Measurements from ENCODE around the gene PLCB1.
"Not testable (repeated sequence)": the region's sequence is repeated elsewhere in the genome, so short reads cannot be mapped to it uniquely, and the experiment has no call there.

The PLCB1 gene

DNA sequence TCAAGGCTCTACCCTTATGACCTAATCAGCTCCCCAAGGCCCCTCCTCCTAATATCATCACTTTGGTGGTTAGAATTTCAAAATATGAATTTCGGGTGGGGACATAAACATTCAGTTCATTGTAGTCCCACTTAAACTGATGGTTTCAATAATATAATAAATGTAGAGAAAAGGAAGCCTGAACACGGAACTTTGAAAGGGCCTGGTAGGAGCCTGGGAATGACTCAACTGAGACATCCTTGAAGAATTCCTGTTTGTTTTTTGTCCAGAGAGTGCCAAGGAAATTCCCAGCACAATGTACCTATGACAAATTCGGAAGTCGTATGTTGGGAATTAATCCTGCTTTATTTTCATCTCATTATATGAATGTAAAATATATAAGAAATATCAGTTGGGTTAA is 457.9 kb downstream of the PLCB1 start:
- no peak for FAIRE-seq
- no peak for DNase-seq (ENCODE audit: insufficient read length)
- TF ChIP-seq TAF1 (IDR thresholded peaks at IDR 0.05; ENCODE audit: borderline replicate concordance, low read depth, low read length) (no peak), POLR2AphosphoS5 (IDR thresholded peaks at IDR 0.05; ENCODE audit: low read depth, low read length) (no peak), POLR2A (IDR thresholded peaks at IDR 0.05; ENCODE audit: low read depth, low read length) (no peak)

DNA sequence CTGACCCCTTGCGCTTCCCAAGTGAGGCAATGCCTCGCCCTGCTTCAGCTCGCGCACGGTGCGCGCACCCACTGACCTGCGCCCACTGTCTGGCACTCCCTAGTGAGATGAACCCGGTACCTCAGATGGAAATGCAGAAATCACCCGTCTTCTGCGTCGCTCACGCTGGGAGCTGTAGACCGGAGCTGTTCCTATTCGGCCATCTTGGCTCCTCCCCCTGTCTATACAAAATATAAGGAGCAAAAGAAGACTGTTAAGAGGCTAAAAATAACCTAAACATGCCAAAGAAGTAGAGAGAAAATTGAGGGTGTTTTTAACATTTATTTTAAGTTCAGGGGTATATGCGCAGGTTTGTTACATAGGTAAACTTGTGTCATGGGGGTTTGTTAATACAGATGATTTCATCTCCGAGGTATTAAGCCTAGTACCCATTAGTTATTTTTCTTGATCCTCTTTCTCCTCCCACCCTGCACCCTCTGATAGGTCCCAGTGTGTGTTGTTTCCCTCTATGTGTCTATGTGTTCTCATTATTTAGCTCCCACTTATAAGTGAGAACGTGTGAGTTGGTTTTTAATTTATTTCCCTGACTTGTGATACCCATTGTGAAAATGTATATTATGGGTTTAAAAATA is 469.0 kb downstream of the PLCB1 start:
- FAIRE-seq; DNase-seq (ENCODE audit: insufficient read length): not testable (repeated sequence)

DNA sequence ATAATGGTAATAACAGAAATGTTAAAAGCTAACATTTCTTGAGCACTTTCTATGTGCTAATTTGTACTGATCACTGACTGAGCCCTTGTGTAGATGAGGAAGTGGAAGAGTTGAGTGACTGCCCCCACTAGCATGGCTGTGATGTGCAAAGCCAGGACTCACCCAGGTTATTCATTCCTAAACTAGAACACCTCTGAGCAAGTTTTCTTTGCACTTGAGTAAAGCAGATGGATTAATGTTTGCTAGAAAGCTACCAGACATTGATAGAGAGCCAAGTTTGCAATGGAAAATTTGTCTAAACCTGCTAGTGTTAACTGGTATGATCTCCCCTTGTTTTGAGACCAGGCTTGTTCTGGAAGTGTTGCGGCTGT is 469.5 kb downstream of the PLCB1 start:
- DNase-seq (ENCODE audit: insufficient read length), result no peak
- TF ChIP-seq POLR2A (IDR thresholded peaks at IDR 0.05; ENCODE audit: low read depth, low read length) (no peak), POLR2AphosphoS5 (IDR thresholded peaks at IDR 0.05; ENCODE audit: low read depth, low read length) (no peak), TAF1 (IDR thresholded peaks at IDR 0.05; ENCODE audit: borderline replicate concordance, low read depth, low read length) (no peak)
- FAIRE-seq, result no peak

DNA sequence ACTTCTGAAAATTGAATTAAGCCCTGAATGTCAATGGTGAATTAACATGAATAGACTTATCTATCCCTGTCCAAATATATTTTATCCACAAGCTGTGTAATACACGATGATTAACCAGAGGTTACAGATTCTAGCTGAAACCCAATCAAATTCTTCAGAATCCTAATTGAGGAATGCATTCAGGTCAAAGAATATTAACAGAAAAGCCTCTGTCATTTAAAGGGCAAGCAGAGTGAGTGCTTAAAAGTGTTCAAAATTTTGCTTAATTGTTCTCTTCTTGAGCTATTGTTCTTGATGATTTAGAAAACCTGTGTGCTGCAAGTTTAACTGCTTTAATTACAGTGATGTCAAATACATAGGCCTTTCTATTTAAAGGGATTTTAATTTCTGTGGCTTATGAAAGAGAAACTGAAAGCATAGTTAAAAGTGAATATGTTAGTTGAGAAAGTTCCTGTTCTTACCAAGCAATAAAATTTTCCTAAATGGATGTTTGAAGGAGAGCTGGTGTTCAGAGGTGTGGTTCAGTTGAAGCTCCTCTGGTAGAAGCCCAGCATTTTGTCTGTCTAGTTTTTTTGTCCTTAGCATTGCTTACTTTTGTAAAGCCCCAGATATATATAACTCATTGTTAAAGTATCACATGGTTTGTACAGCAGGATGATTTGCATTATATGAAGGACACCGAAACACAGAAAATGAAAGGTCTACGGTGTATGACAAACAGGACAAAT is 470.5 kb downstream of the PLCB1 start:
- FAIRE-seq (peak; percentile 63), DNase-seq (ENCODE audit: insufficient read length) (no peak)
- no peak for TF ChIP-seq POLR2A (IDR thresholded peaks at IDR 0.05; ENCODE audit: low read depth, low read length)
- no peak for TF ChIP-seq TAF1 (IDR thresholded peaks at IDR 0.05; ENCODE audit: borderline replicate concordance, low read depth, low read length)
- no peak for TF ChIP-seq POLR2AphosphoS5 (IDR thresholded peaks at IDR 0.05; ENCODE audit: low read depth, low read length)

DNA sequence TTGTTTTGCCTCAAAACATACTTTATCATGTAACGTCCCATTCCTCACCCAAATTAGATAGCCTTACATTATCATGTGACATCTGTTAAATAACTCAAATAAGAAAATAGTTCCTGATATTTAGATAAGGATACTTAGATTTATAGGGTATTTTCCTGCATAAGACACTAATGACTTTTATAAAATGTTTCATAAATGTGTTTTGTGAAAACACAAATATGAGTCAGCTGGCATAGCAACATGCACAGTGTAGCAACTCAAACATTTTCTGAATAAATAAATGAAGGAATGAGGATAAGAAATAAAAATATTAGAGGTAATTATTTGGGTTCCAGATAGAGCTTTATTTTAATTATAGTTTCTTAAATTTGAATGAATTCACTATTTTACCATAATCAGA is 476.4 kb downstream of the PLCB1 start:
- FAIRE-seq (no peak), DNase-seq (ENCODE audit: insufficient read length) (no peak)
- no peak for TF ChIP-seq POLR2AphosphoS5 (IDR thresholded peaks at IDR 0.05; ENCODE audit: low read depth, low read length)
- TF ChIP-seq POLR2A (IDR thresholded peaks at IDR 0.05; ENCODE audit: low read depth, low read length), result no peak

DNA sequence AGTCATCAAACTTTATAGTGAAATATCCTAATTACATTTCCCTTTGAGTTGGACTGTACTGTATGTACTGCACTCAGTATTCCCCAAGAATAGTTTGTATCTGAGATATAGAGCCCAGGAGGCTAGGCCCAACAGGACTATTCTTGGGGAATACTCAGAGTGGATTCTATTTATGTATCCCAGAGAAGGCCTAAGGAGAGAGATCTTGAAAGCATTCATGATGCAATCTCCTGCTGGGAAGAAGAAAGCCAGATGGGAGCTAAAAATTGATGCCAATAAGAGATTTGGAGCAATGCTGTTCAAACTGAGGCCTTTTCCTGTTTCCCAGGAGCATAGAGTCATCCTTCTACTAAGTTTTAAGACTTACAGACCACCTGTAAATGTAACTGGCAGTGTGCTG is 484.7 kb downstream of the PLCB1 start:
- TF ChIP-seq TAF1 (IDR thresholded peaks at IDR 0.05; ENCODE audit: borderline replicate concordance, low read depth, low read length), result no peak
- TF ChIP-seq POLR2A (IDR thresholded peaks at IDR 0.05; ENCODE audit: low read depth, low read length), result no peak
- TF ChIP-seq POLR2AphosphoS5 (IDR thresholded peaks at IDR 0.05; ENCODE audit: low read depth, low read length), result no peak
- no peak for DNase-seq (ENCODE audit: insufficient read length)
- no peak for FAIRE-seq

DNA sequence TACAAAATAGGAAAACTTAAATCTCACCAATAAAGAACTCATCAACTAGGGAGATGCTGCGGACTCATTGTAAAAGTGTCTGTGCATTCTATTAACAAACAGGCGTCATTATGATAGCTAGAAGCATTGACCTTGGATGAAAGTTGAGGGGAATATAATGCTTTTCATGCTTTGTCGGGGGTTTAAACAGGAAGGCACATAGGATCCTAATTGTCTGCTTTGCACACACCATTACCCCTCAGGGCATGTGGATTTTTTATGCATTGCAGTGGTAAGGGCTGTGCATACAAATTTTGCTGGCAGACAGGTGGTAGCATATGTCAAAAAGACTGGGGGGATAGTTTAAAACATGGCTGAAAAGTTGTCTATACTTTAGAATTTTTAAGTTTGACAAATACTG is 488.9 kb downstream of the PLCB1 start:
- FAIRE-seq, result no peak
- DNase-seq (ENCODE audit: insufficient read length), result no peak
- TF ChIP-seq TAF1 (IDR thresholded peaks at IDR 0.05; ENCODE audit: borderline replicate concordance, low read depth, low read length) (no peak), POLR2A (IDR thresholded peaks at IDR 0.05; ENCODE audit: low read depth, low read length) (no peak), POLR2AphosphoS5 (IDR thresholded peaks at IDR 0.05; ENCODE audit: low read depth, low read length) (no peak)

DNA sequence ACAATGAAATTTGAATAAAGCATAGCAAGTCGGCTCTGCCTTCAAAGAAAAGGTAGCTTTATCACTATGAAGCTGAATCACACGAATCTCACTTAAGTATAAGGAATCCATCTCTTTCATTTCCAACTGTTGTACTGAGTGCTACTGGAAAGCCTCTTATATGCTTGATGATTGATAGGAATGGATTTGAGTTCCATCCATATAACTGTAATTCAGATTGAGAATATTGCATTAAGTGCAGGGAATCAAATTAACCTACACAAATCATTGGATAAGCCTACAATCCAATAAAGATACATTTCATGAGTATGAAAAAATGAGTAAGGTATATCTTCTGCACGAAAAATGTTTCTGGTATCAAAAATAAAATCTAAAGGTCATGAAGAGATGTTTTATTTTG is 492.0 kb downstream of the PLCB1 start:
- TF ChIP-seq POLR2AphosphoS5 (IDR thresholded peaks at IDR 0.05; ENCODE audit: low read depth, low read length) (no peak), TAF1 (IDR thresholded peaks at IDR 0.05; ENCODE audit: borderline replicate concordance, low read depth, low read length) (no peak), POLR2A (IDR thresholded peaks at IDR 0.05; ENCODE audit: low read depth, low read length) (no peak)
- FAIRE-seq, result no peak
- no peak for DNase-seq (ENCODE audit: insufficient read length)

DNA sequence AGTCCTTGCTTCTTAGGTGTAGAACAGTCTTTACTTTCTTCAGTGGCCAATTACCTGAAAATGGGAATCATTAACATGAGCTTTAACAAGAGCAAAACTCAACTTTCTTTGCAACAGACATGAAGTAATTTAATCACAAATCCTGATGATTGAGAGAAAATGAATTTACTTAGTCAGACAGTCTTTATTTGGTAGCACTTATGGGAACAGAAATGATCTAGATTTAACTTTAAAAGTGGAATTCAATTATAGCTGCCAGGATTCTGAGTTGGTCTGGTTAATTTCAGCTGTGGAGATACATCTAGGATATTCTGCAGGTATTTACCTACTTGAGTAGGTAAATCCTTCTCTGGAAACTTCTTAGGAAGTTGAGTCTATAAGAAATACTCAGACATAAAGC is 492.6 kb downstream of the PLCB1 start:
- FAIRE-seq (no peak), DNase-seq (ENCODE audit: insufficient read length) (no peak)
- TF ChIP-seq TAF1 (IDR thresholded peaks at IDR 0.05; ENCODE audit: borderline replicate concordance, low read depth, low read length) (no peak), POLR2A (IDR thresholded peaks at IDR 0.05; ENCODE audit: low read depth, low read length) (no peak), POLR2AphosphoS5 (IDR thresholded peaks at IDR 0.05; ENCODE audit: low read depth, low read length) (no peak)

DNA sequence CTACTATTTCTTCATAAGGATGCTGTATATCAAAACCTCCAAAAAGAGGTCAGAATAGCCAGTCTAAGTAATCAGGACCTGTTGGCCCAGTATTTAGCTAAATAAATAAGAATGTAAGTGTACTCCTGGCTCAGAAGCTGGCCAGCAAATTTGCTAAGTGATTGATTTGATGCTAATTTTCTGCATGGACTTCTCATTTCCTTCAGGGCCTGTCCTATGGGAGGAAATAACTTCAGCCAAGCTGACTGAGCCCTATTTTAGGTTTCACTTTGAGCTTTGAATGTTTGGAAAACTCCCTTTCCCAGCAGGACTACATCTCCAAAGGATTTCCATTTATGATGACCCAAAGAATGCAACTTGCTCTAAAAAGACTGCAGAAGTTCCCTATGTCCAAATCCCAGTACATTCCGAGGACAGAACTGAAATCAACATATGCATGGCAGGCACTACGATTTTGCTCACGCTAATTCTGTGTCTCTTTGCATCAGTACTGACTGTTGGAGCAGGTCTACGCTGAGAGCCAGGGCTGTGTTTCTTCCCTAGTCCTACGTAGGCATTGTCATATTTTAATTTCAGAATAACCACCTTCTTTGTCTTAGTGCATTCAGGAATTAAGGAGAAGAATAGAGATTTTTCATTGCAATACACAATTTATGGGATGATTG is 495.4 kb downstream of the PLCB1 start:
- FAIRE-seq, result no peak
- no peak for DNase-seq (ENCODE audit: insufficient read length)
- no peak for TF ChIP-seq TAF1 (IDR thresholded peaks at IDR 0.05; ENCODE audit: borderline replicate concordance, low read depth, low read length)
- TF ChIP-seq POLR2AphosphoS5 (IDR thresholded peaks at IDR 0.05; ENCODE audit: low read depth, low read length), result no peak
- TF ChIP-seq POLR2A (IDR thresholded peaks at IDR 0.05; ENCODE audit: low read depth, low read length), result no peak

DNA sequence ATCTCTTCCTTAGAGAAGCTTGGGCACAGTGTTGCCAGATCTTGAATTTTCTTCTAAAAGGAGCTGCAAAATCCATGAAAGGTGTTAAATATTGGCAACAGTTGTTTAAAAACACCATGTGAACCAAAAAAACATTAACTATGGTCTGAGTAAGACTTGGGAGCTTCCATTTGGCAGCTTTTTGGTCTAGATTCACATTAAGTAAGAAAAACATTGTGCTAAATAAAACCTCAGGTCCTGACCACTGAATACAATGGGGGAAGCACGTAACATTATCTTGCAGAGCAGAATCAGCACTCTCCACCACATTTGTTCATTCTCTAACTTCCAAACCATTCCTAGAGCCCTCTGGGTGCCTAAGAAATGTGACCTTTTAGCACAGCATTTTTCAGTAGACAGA is 499.2 kb downstream of the PLCB1 start:
- no peak for TF ChIP-seq POLR2A (IDR thresholded peaks at IDR 0.05; ENCODE audit: low read depth, low read length)
- TF ChIP-seq POLR2AphosphoS5 (IDR thresholded peaks at IDR 0.05; ENCODE audit: low read depth, low read length), result no peak
- TF ChIP-seq TAF1 (IDR thresholded peaks at IDR 0.05; ENCODE audit: borderline replicate concordance, low read depth, low read length), result no peak
- no peak for DNase-seq (ENCODE audit: insufficient read length)
- FAIRE-seq, result no peak

DNA sequence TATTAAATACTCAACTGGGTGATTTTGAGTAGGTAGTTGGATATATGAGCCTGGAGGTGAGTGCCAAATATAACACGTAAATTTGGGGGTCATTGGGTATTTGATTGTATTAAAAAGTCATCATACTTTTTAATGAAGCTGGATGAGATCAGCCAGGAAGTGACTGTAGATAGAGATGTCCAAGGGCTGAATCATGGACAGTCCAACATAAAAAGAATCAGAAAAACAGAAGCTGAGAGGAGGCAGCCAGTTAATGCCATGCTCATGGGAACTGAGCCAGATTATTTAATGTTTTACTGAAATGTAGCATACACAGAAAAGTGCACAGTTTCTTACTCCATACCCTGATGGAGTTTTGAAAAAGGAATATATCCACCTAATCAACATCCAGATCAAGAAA is 501.3 kb downstream of the PLCB1 start:
- FAIRE-seq, result no peak
- TF ChIP-seq POLR2AphosphoS5 (IDR thresholded peaks at IDR 0.05; ENCODE audit: low read depth, low read length) (no peak), POLR2A (IDR thresholded peaks at IDR 0.05; ENCODE audit: low read depth, low read length) (no peak), TAF1 (IDR thresholded peaks at IDR 0.05; ENCODE audit: borderline replicate concordance, low read depth, low read length) (no peak)
- DNase-seq (ENCODE audit: insufficient read length), result no peak
